ENCODE results near the gene PACSIN1.

DNA sequence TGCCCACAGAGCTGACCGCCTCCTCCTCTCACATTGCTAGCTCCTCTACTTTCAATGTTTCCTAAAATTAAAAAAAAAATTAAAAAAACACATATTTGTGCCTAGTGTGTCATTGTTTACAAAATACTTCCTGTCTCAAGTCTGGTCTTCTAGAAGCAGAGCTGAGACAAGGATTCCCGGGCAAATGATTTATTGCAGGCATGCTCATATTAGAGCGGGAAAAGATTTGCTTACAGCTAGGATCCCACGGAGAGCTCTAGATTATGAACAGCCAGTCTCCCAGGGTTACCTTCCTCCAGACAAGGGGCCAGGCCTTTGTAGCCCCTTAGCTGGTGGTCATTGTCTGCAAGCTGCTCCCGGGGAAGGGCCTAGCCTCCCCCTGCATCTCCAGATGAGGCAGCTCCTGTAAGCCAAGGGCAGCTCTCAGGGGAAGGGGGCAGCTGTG lies 9.4 kb downstream of the PACSIN1 start:
- no peak for TF ChIP-seq FOXP2 (optimal IDR thresholded peaks at IDR 0.05; ENCODE audit: control extremely low read depth, extremely low read length, insufficient read depth)
- TF ChIP-seq EZH2 (IDR thresholded peaks at IDR 0.05): no peak
- no peak for TF ChIP-seq POLR2AphosphoS5 (IDR thresholded peaks at IDR 0.05; ENCODE audit: borderline replicate concordance, low read depth, low read length)

Data from SK-N-MC (cell line).